Neural progenitor cell (in vitro differentiated cells): ENCODE measurements around the gene TSHZ3.

Source experiments
- EZH2 ChIP-seq: fragments of 200-600 bp; sonication (generic); IDR thresholded peaks from 2 replicates; pipeline ENCODE4 v1.6.1; 2017; ENCODE audit warnings: antibody characterized with exemption, mild to moderate bottlenecking, moderate library complexity
- TF ChIP-seq, protein P1 (sequence below): fragments of 200-600 bp; sonication (generic); IDR thresholded peaks from 2 replicates; pipeline ENCODE4 v1.5.1; 2017; ENCODE audit warnings: antibody characterized with exemption, mild to moderate bottlenecking

DNA sequence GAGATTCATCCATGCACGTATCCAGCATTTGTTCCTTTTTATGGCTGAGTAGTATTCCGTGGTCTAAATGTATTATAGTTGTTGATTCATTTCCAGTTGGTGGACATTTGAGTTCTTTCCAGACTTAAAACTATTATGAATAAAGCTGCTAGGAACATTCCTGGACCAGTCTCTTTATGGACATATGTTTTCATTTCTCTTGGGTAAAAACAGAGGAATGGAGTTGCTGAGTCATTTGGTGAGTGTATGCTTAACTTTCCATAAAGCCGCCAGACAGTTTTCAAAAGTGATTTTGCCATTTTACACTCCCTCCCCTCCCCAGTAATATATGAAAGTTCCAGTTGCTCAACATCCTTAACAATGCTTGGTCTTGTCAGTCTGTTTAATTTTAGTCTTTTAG, 116.4 kb downstream of the TSHZ3 start:
- TF ChIP-seq, protein P1, sequence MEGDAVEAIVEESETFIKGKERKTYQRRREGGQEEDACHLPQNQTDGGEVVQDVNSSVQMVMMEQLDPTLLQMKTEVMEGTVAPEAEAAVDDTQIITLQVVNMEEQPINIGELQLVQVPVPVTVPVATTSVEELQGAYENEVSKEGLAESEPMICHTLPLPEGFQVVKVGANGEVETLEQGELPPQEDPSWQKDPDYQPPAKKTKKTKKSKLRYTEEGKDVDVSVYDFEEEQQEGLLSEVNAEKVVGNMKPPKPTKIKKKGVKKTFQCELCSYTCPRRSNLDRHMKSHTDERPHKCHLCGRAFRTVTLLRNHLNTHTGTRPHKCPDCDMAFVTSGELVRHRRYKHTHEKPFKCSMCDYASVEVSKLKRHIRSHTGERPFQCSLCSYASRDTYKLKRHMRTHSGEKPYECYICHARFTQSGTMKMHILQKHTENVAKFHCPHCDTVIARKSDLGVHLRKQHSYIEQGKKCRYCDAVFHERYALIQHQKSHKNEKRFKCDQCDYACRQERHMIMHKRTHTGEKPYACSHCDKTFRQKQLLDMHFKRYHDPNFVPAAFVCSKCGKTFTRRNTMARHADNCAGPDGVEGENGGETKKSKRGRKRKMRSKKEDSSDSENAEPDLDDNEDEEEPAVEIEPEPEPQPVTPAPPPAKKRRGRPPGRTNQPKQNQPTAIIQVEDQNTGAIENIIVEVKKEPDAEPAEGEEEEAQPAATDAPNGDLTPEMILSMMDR = no peak
- TF ChIP-seq EZH2 = no peak
